Activated CD4-positive, CD25-positive, alpha-beta regulatory T cell treated with anti-CD3 and anti-CD28 coated beads, Interleukin-2, amount 50 U/mL, for 72 hours (primary cell): ENCODE results near the gene GAMT.

Experiments
- DNase-seq: peaks from one replicate; pipeline ENCODE4 v3.0.0; 2021

GAMT gene

DNA sequence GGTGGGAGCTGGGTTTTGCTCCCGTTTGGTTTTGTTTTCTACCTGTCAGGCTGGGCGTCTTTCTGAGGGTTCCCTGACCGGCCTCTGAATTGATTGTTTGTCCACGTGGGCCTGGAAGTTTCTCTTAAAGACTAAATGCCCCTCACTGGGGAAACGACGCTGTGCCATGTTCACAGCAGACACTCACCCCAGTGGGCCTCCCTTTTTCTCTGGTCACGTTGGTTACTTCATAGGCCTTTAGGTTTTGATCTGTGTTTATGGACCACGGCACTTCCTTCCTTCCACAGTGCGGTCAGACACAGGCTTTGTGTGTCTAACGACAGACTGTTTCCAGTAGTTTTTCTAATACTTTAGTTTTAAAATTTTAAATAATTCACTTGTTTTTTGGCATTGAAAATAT is 37.7 kb downstream of the GAMT start:
- DNase-seq = no peak

DNA sequence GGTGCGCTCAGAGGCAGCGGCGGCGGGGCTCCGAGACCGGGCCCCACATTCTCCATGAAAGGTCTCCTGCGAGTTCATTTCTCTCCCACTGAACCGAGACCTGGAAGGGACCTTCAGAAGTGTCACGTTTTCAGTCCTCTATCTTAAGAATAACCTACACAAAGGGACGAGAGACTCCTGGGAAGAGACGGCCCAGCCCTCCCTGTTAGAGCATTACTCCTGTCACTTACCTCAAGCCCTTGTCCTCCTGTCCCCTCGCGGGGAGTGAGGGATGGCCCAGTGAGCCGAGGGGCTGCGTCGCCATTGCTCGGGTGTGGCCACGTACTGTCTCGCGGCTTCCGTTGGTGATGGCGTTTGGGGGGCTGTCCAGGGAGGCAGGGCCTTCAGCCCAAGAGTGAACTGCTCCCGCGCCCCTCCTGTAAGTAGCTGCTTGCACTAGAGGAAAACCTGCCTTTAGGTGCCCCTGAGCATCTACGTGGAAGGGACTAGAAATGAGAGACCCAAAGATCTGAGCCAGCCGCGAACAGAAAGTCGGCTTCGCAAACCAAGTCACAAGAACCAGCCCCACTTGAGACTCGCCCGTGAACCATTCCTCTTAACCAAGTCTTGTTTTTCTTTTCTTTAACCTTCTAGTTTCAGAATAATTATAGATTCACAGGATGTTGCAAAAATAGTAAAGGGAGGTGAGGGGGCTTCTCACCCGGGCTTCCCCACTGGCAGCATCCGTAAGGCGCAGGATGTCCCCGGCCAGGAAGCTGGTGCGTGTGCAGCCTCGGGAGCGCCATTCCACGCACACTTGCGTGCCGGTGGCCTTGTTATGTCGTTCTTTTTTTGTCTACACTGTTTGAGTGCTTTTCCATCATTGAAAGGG is 38.7 kb downstream of the GAMT start:
- no peak for DNase-seq

DNA sequence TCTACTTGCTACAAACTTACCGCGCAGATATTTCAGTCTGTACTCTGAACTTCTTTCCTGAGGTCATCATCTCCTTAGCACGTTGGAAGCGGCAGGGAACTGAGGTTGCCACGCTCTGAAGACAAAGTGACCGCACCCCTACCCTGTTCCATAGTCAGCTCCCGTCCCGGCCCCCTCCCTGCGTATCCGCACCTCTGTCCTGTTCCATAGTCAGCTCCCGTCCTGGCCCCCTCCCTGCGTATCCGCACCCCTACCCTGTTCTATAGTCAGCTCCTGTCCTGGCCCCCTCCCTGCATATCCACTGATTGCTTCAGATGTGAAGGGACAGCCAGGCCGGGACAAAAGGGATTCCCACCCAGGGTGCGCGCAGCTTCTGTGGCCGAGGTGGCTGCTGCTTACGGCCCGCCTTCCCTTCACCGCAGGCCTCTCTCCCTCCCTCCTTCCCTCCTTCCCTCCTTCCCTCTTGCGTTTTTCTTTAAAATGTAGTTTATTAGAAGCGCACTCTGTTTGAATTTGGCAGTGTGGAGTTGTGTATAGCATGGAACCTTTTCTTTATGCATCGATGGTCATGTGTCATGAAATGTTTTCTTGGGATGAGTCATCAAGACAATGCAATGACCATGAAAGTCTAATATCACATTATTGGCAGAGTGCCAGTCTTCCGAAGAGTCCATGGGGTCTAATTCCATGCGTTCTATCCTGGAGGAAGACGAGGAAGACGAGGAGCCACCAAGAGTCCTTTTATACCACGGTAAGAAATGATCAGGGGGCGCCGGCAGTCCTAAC is 39.5 kb downstream of the GAMT start:
- no peak for DNase-seq

DNA sequence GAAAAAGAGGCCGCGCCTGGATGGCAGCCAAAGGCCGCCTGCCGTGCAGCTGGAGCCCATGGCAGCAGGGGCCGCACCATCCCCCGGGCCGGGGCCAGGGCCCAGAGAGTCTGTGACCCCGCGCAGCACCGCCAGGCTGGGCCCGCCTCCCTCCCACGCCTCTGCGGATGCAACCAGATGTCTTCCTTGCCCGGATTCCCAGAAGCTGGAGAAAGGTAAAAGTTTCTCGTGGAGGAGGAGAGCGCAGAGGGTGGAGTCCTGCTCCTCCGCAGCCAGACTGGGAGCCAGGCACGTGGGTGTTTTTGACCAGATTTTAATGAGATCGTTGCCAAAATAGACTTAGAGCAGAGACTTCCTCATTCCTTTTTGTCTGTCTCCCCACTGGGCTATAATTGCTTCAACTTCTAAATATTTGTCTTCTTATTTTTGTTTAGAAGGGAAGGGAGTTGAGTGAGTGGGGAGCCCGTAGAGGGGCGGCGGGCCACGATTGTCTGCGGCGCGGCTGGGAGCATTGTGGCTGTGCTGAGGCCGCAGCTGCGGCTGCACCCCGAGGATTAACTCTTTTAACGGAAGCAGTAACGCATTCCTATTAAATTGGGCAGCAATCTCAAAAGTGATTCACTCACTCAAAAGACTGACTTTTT is 40.4 kb downstream of the GAMT start:
- DNase-seq = no peak

DNA sequence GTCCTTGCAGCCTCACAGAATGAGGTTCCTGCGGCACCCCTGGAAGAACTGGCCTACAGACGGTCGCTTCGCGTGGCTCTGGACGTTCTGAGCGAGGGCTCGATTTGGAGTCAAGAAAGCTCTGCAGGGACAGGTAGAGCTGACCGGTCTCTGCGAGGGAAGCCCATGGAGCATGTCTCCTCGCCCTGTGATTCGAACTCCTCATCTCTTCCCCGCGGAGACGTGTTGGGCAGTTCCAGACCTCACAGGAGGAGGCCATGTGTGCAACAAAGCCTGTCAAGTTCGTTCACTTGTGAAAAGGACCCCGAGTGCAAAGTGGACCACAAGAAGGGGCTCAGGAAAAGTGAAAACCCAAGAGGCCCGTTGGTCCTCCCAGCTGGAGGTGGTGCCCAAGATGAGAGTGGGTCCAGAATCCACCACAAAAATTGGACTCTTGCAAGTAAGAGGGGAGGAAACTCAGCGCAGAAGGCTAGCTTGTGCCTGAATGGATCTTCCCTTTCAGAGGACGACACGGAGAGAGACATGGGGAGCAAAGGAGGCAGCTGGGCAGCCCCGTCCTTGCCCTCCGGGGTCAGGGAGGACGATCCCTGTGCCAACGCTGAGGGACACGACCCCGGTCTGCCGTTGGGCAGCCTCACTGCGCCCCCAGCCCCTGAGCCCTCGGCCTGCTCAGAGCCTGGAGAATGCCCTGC is 41.1 kb downstream of the GAMT start:
- DNase-seq = no peak

DNA sequence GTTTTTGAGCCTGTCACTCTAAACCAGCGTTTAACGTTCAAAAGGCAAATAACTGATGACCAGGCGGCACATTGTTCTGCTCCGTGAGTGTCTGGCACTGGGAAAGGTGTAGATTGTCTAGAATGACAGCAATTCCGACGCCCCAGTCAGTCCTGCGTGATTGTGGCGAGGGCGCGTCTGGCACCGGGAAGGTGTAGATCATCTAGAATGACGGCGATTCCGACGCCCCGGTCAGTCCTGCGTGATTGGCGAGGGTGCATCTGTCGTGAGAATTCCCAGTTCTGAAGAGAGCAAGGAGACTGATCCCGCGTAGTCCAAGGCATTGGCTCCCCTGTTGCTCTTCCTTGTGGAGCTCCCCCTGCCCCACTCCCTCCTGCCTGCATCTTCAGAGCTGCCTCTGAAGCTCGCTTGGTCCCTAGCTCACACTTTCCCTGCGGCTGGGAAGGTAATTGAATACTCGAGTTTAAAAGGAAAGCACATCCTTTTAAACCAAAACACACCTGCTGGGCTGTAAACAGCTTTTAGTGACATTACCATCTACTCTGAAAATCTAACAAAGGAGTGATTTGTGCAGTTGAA is 43.7 kb downstream of the GAMT start:
- DNase-seq = no peak

DNA sequence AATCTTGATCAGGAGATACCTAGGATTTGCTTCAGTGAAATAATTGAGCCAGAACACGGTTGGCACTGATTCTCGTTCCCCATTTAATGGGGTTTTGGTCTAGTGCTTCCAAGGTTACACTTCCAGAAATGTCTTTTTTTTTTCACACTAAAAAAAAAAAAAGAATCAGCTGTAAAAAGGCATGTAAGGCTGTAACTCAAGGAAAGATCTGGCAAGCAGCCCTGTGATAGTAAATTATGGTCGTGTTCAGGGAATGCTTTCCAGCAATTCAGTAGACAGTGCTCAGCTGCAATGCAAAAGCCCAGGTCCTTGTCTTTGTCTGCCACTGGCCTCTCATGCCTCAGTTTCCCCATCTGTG is 44.9 kb downstream of the GAMT start:
- no peak for DNase-seq

DNA sequence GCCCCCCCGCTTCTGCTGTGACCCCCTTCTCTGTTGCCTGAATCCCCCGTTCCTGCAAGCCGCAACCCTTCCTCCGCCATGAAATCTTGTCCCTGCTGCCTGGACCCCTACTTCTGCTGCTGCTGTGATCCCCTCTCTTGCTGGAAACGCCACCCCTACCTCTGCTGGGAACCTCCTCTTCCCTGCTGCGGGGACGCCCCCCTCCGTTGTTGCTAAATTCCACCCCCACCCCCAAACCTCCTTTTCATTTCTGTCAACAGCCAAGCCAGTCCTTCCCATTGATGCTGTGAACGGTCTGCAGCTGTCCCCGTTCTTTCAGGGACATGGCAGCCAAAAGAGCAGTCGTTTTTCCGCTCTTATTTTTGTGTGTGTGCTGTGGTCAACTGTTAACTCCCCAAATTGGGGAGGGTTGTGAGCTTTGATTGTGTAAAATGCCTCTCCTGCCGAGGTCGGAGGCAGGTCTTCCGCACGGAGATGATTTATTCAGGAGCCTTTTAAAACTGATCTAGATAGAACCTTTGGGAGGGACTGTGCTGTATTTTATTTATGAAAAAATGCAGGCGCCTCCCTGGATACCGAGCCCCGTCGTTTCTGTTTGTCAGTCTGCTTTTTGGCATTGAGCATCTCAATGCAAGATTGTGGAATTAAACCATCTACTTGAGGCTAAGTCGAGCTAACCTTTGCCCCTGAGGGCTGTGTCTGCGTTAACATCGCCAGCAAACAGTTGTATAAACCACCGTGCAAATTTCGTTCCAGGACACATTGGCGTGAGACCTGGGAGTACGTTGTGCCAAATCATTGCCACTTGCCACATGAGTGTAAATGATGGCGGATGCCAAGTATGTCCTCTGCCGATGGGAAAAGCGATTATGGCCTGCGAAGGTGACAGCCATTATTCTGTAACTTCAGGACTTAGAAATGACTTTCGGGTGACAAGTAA is 45.5 kb downstream of the GAMT start:
- no peak for DNase-seq

DNA sequence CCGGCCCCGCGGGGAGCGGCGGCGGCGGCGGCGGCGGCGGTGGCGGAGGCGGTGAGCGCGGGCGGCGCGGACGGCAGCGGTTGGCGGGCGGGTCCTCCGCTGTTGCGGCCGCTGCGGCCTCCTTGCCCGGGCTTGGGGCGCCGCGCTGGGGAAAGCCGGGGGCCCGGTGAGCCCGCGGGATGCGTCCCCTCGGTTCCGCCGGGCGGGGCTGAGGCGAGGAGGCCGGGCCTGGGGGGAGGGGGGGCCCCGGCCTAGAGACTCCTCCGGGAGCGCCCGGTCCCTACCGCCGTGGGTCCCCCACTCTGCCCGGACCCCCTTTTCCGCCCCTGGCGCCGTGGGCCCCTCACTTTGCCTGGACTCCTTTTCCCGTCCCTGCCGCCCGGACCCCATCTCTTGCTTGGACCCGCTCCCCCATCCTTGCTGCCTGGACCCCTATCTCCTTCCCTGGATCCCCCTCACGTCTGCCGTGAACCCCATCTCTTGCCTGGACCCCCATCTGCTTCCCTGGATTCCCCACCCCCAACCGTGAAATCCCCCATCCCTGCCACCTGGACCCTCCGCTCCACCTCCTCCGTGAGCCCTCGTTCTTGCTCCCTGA is 46.3 kb downstream of the GAMT start:
- no peak for DNase-seq

DNA sequence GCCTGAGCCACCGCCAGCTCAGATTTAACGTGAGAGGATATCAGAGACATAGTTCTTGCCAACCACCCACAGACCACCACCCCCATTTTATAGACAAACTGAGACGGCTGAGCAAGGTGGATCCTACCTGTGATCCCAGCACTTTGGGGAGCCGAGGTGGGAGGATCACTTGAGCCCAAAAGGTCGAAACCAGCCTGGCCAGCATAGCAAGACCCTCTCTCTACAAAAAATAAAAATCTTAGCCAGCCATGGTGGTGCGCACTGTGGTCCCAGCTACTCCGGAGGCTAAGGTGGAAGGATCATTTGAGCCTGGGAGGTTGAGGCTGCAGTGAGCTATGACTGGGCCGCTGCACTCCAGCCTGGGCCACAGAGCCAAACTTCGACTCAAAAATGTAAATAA is 48.2 kb downstream of the GAMT start:
- no peak for DNase-seq

DNA sequence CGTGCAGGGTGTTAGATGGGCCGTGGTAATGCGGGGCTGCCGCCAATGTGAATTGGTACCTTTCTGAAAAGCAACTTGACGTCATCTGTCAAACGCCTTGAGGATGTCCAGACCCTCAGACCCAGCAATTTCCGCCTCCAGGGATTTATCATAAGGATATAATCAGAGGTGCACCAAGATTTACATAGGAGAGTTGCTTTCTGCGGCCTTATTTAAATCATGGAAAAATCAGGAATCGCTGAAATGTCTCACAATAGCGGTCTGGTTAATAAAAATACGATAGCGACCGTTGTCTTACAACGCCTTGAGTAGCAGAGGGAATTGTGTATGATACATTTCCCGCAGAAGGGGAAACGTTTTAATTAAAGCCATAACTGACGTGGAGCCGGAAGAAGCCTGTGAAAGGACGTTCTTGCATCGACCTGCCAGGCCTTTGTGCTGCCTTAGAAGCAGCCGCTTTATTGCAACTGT is 49.9 kb downstream of the GAMT start:
- no peak for DNase-seq

DNA sequence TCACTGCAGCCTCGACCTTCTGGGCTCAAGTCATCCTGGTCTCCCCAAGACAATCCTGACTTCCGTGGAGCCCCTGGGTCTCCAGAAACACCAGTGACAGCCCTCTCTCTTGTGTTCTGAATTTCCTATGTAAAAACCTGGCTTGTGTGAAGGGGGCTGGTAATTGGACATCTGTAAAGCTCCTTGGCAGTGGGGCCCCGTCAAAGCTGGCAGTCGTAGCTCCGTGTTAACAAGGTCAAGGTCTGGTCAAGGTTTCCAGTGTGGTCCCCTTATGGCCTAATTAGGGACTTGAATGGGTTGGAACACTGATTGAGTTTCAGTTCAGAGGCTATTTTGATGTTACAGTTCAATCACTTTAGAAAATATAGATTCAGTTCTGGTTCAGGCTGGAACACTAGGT is 50.5 kb downstream of the GAMT start:
- DNase-seq = no peak

DNA sequence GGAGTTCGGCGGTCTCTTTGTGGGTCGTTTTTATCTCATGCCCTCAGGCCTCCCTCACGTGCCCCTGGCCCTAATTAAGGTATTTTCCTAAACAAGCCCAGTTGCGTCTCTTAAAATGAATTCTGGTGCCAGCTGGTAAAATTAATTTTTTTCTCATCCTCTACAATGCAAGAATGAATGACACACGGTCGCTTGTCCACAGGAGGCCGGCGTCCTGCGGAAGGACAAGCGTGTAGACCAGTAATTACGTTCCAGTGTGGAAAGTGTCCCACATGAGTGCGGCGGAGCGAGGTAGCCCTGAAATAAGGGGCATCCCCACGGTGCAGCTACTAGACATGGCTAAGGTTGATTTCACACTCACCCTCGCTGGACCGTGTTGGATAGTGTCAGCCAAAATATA is 52.1 kb downstream of the GAMT start:
- no peak for DNase-seq
